Measurements from ENCODE around the gene GOLT1B.

GRCh38 chr12:21542403-21542802 lies 40.8 kb downstream of the GOLT1B start:
- TF ChIP-seq CTCF (IDR thresholded peaks at IDR 0.05) = no peak
- no peak for TF ChIP-seq POLR2AphosphoS5 (IDR thresholded peaks at IDR 0.05)
- TF ChIP-seq POLR2A (IDR thresholded peaks at IDR 0.05; ENCODE audit: low read depth) = no peak
- TF ChIP-seq EP300 (IDR thresholded peaks at IDR 0.05) = no peak
